HL-60/S4 (cell line): ENCODE measurements around the gene EPSTI1.
"Not testable (repeated sequence)": the region's sequence is repeated elsewhere in the genome, so short reads cannot be mapped to it uniquely, and the experiment has no call there.

Experiments used
- in situ Hi-C: fragments of 300-500 bp; cut with MboI; formaldehyde crosslinking; loops from 2 replicates; pipeline ENCODE4 v1.14.3; 2022; ENCODE audit warnings: low sequenced_read_pairs

Gene EPSTI1

GRCh38 chr13:42894765-42895243 lies 97.2 kb downstream of the EPSTI1 start:
- in situ Hi-C loops = no loop called here

GRCh38 chr13:42893214-42893671 lies 98.8 kb downstream of the EPSTI1 start:
- in situ Hi-C loops = no loop called here

DNA sequence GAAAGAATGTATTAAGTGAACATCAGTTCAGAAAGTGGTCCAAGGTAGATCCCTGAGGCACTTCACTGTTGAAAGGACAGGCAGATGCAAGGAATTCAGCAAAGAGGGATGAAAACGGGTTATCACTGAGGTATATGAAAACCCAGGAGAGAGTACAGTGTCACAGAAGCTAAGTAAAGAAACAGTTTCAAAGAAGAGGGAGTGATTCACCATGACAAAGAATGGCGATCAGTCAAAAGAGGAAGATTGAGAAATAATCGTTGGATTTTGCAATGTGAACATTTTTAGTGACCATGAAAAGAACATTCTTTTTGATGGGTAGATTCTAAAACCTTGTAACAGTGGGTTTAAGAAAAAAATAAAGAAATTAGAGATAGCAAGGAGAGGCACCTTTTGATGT lies 99.3 kb downstream of the EPSTI1 start:
- in situ Hi-C loops = no loop called here

DNA sequence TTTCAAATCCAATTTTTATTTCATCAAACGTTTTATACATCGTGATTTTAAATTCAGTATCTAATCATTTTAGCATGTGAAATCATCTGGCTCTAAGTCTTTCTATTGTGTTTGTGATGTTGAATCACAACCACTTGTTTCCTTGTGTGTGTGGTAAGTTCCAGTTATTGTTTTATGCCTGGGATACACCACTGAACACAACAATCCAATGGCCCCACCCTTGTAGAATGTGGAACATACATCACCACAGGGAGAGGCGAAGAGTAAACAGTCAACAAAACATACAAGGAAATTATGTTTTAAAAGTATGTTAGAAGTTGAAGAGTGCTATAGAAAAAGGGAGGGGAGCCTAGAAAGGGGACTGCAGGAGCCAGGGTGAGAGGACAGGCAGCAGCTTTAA lies 100.5 kb downstream of the EPSTI1 start:
- in situ Hi-C loops = no loop called here

DNA sequence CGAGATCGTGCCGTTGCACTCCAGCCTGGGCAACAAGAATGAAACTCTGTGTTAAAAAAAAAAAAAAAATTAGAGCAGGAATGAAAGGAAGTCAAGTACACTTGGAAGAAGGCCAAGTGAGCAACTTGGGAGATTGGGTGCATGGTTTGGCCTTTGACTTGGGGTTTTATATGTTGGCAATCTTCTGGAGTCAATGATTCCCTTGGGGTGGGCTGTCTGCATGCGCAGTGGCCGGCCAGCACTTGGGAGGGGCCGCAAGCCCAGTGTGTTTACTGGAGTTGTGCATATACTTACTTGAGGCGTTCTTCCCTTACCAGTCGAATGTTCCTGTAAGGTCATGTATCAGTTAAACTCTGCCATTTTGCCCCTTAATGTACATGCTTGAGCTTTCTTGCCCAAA lies 106.7 kb downstream of the EPSTI1 start:
- in situ Hi-C loops = no loop called here

DNA sequence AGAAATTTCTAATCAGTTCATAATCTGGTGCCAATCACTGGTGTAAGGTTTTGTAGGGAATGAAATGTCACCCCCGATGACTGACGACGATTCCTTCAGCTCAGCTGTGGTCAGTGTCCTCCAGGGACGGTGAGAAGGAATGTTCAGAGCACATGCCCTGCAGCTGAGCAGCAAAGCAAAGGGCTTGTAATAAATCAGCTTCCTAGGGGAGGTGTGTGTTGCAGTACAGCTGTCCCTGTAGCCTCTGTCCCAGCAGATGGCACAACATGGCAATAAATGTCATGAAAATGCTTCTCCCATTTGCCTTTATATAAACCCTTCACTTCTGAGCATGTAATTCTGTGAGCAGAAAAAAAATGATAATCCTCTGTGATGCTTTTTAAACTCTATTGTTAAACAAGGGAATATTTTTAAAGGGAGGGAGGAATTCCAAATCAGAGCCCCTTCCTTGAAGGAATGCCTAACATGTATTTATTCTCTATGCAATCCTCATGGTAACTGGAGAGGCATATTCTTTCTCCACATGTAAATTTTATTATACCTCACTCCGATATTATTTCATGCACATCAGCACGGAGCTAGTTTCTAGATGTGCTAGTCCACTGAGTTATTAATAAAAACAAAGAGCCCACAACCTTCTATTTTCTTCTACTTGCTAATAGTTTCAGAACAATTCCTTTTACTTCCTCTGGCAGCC lies 108.1 kb downstream of the EPSTI1 start:
- in situ Hi-C loops = no loop called here

DNA sequence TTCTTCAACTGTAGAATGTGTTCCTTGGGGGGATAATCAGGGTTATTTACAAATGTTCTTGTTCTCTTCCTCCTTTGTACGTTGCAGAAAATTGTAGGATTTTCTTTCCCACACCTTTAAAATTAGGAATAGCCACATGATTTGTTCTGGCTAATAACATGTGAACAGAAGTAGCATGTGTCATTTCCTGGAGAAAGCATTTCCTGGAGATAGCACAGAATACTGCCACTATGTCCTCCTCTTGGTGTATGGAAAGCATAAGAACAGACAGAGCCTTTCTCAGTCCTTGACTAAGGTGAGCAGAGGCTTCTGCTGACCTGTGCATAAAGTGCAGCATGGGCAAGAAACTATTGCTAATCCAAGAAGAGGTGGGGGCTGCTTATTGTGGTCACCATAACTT lies 108.9 kb downstream of the EPSTI1 start:
- in situ Hi-C loops = no loop called here

DNA sequence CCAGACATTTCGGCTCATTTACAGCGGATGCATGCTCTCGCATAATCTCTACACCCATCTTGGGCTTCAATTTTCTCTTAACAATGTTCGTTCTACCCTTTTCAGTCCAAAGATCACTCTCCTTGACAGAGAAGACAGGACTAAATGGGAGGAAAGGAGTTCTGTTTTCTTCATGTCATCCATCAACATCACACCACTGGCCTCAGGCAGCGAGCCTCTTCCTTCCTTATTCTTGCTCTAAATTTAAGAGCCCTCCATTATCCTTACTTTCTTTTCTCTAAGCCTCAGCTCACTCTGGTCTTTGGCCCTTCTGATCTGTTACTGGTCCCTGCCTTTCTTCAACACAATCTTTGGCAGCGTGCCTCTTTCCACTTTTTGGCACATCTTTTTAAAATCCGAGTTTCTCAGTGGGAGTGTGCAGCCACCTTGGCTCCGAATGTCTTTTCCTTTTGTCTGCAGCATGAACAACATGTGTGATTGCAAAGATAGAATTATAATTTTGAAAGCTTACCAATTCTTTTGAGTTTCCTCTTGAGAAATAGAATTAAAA lies 111.9 kb downstream of the EPSTI1 start:
- in situ Hi-C loops = no loop called here

- in situ Hi-C loops = no loop called here
These were observed 113.3 kb downstream of the EPSTI1 start for GRCh38 chr13:42878721-42879120.

GRCh38 chr13:42876887-42877545 lies 115.0 kb downstream of the EPSTI1 start:
- in situ Hi-C loops = no loop called here

DNA sequence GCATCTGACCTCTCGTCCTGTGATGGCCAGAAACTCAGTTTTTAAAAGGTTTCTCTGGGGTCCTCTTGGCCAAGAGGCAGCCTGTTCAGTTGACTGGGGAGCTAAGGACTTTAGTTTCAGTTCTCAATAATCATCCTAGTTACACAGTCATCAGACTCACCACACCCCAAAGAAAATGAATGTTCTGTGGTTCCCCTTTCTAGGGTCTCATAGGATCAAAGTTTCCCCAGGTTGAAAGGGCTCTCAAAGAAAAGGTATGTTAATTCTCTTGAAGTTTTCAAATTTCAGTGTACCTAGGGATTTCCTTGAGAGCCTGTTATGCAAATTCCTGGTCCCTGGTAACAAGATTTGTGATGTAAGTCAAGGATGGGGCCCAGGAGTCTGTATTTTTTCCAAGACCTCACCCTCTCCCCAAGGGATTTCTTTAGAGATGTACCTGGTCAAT lies 115.7 kb downstream of the EPSTI1 start:
- in situ Hi-C loops = no loop called here

DNA sequence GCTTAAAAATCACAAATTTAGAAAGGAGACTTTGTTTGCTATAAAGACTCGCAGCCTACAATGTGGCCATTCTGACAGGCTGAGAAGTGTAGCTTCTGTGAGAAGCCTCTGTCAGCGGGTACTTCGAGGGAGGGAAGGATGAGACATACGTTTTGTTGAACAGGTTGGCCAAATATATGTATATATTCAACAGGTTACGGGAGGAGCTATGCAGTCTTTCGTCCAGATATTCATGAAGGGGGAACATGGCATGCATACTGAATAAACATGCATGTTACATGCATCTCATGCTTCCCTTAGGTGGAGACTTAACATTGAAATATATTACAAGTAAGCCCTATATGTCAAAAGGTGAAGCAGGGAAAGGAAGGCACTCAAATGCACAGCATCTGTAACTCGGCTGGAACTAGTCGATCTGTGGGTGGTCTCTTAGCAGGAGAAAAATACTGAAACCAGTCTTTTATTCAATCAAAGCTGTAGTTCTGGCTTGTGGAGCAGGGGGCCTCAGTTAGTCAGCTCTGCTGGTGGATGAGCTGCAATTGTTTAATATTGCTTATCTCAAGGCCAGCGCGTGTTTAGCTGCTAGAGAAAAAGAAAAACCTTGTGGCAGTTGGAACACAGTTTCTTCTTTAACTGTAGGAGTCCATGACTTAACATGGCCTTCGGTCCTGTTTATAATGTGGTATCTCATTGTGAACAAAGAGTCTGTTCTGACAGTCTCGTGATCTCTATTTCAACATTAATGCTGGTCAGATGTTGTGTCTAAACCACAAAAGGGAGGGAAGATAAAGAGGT lies 116.4 kb downstream of the EPSTI1 start:
- in situ Hi-C loops = no loop called here

DNA sequence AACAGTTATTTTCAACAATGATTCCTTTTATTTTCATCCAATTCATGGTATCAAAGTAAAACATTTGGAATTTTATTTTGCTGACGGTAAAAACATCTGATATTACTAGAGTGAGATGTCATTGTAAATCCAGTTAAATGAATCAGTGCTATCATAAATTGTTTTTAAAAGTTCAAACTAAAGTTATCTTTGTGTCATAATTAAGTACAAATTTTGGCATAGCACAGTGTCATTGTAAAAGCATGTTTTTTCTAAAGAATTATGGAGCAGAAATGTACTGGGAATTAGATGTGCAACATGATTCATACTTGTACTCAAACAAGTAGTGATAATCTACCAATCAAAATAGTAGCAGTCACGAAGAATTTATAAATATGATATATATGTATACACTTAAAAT lies 117.8 kb downstream of the EPSTI1 start:
- in situ Hi-C loops = no loop called here

DNA sequence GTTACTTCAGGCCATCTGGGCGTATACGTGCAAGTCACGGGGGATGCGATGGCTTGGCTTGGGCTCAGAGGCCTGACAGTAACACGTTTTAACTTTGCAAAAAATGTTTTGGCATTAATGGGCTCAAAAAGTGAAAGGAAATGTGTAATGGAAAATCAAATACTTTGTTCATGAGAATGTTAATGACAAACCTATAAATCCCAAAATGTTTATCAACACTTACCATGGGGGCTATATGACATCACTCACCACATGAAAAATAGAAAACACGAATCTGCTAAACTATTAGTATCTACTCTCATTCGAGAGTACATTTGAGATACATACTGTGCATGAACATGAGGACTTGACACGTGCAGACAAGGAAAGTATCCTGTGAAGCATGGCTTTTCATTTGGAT lies 119.0 kb downstream of the EPSTI1 start:
- in situ Hi-C loops = no loop called here

GRCh38 chr13:42867232-42867631 lies 124.8 kb downstream of the EPSTI1 start:
- in situ Hi-C loops = no loop called here

DNA sequence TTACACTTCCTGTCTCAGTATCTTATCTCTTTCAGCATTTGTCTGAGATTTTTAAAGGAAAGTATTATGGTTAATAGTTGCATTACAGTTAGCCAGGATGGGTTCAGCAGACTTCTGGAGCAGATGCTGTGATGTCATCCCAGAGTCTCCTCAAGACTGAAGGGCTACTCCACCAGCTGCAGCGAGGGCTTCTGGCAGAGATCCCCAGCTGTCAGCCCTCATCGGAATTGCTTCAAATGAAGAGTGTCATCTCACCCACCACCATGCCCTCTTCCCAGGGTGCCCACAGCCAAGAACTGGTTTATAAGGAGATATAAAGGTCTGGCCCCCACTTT lies 126.3 kb downstream of the EPSTI1 start:
- in situ Hi-C loops = no loop called here

GRCh38 chr13:42864952-42865767 lies 126.9 kb downstream of the EPSTI1 start:
- in situ Hi-C loops = no loop called here

GRCh38 chr13:42862370-42862769 lies 129.7 kb downstream of the EPSTI1 start:
- in situ Hi-C loops = not testable (repeated sequence)

DNA sequence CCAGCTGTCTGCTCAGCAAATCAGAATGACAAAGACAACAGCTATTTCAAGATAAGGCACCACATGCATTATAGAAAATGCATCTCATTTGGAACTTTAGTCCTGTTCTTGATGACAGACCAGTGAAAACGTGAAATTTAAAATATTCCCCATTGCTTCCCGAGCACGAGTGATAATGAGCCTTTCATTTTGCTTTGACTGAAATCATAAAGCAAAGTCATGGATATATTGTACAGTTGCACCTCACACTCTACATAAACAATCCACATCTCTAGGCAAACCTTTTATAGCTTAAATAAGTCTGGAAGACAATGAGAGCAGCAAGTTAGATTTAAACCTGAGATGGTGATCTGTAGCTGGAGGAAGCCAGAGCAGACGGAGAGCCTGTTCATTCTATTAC lies 131.6 kb downstream of the EPSTI1 start:
- in situ Hi-C loops = no loop called here

GRCh38 chr13:42859760-42860159 lies 132.3 kb downstream of the EPSTI1 start:
- in situ Hi-C loops = no loop called here

DNA sequence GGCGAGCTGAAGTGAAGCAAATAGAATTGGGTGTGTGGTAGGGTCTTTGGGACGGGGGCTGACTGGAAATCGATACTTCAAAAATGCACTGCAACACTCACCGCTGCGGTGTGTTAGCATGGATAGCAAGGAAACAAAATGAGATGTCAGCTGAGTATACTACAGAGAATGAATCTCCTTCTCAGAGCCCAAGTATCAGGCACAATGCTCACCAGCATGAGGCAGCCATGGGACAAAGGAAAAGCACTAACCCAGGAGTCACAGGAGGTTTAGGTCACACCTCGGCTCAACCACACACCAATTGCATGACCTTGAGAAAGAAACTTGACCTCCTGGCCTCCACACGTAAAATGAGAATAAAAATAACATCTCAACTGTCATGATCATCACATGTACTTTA lies 136.6 kb downstream of the EPSTI1 start:
- in situ Hi-C loops = no loop called here
